Lower leg skin (tissue), 4 donors: Measurements from ENCODE around the gene LCA5. TPM values are rescaled to one million over a fixed set of nuclear protein-coding genes. Genes with fewer than 3 reads are reported as not detected.

ENCODE experiments used
- DNase-seq, 2 donors: peaks; one replicate each; pipeline ENCODE4 v3.0.0-alpha.2; 2019; ENCODE audit warnings: low spot score in 2 of 2
- H3K4me3 ChIP-seq: fragments of 200-600 bp; sonication (generic); 2 replicates; pipeline ENCODE4 v1.5.1; 2017; ENCODE audit warnings: mild to moderate bottlenecking, low read depth; ENCODE audit not compliant: poor library complexity, severe bottlenecking
- POLR2A ChIP-seq, 2 donors: fragments of 450-650 bp; IDR thresholded peaks; one replicate each; pipeline ENCODE4 v1.6.1; 2016 to 2017; ENCODE audit warnings: antibody characterized with exemption in 2 of 2, mild to moderate bottlenecking in 1 of 2, moderate library complexity in 1 of 2
- WGBS, 2 donors: methylation state at CpG; one replicate each; pipeline ENCODE4 v1.1.5; 2018; 5-methylcytosine and 5-hydroxymethylcytosine counted together
- intact Hi-C: fragments of 100-400 bp; cut with DNase I; formaldehyde crosslinking; loops from one replicate; pipeline ENCODE4 v1.15.0; 2023; ENCODE audit warnings: low total_unique reads
- total RNA-seq, 4 donors: library from RNA; depleted of rRNA; stranded (reverse); fragments of >200 nt; gene quantifications; one replicate each; pipeline ENCODE4 v1.1.0, GENCODE V29; 2016
- TF ChIP-seq, protein P1 (sequence below), 3 donors: fragments of 450-650 bp; IDR thresholded peaks; one replicate each; pipeline ENCODE4 v1.5.1; 2016; ENCODE audit warnings: antibody characterized with exemption in 3 of 3, mild to moderate bottlenecking in 3 of 3, moderate library complexity in 2 of 3

The LCA5 gene
- total RNA-seq, 4 donors from 2014 or later = 1.8 to 2.8 (median 2.2) TPM

DNA sequence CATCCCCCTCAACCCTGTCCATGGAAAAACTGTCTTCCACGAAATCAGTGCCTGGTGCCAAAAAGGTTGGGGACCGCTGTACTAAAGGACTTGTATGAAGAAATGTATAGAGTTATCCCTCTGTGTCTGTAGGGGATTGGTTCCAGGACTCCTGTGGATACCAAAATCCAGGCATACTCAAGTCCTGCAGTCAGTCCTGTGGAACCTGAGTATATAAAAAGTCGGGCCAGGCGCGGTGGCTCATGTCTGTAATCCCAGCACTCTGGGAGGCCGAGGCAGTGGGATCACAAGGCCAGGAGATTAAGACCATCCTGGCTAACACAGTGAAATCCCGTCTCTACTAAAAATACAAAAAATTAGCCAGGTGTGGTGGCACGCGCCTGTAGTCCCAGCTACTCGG lies 42.0 kb downstream of the LCA5 start:
- intact Hi-C loops = no loop called here
- WGBS, 2 donors = 93 to 95% methylated on average over 10 of the region's 10 CpGs
- TF ChIP-seq, protein P1, sequence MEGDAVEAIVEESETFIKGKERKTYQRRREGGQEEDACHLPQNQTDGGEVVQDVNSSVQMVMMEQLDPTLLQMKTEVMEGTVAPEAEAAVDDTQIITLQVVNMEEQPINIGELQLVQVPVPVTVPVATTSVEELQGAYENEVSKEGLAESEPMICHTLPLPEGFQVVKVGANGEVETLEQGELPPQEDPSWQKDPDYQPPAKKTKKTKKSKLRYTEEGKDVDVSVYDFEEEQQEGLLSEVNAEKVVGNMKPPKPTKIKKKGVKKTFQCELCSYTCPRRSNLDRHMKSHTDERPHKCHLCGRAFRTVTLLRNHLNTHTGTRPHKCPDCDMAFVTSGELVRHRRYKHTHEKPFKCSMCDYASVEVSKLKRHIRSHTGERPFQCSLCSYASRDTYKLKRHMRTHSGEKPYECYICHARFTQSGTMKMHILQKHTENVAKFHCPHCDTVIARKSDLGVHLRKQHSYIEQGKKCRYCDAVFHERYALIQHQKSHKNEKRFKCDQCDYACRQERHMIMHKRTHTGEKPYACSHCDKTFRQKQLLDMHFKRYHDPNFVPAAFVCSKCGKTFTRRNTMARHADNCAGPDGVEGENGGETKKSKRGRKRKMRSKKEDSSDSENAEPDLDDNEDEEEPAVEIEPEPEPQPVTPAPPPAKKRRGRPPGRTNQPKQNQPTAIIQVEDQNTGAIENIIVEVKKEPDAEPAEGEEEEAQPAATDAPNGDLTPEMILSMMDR (IDR thresholded peaks at IDR 0.05) = no peak
- no peak for TF ChIP-seq POLR2A (IDR thresholded peaks at IDR 0.05)
- DNase-seq = no peak
- no peak overlapping the region for H3K4me3 ChIP-seq

DNA sequence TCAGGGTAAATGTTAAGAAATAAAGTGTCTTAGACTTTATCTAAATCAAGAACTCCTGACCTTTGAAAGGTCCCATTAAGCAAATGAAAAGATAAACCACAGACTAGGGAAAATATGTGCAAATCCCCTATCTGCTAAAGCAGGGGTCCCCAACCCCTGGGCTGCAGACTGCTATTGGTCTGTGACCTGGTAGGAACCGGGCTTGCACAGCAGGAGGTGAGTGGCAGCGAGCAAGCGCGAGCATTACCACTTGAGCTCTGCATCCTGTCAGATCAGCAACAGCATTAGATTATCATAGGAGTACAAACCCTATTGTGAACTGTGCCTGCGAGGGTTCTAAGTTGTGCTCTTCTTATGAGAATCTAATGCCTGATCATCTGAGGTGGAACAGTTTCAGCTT lies 42.4 kb downstream of the LCA5 start:
- TF ChIP-seq, protein P1 (IDR thresholded peaks at IDR 0.05) = no peak
- TF ChIP-seq POLR2A (IDR thresholded peaks at IDR 0.05) = no peak
- DNase-seq = no peak
- WGBS, 2 donors = 84 to 86% methylated on average over 5 of the region's 5 CpGs
- no peak overlapping the region for H3K4me3 ChIP-seq
- intact Hi-C loops = no loop called here

DNA sequence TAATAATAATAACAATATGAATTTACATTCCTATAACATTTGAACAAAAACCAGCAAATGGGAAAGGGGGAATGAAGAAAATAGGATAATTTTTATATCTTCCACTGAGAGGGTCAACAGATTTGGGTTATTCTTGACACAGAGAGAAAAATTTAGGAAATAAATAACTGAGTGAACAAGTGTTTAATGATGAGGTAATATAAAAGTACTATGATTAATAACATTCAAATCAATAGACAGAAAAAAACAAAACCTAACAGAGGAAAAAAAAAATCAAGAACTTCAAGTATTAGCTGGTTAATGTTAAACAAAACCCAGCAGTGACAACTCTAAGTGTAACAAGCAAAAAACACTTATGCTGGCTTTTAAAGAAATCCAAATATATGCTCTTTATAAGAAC lies 66.5 kb downstream of the LCA5 start:
- no peak for TF ChIP-seq POLR2A (IDR thresholded peaks at IDR 0.05)
- TF ChIP-seq, protein P1 (IDR thresholded peaks at IDR 0.05) = no peak
- H3K4me3 ChIP-seq = no peak overlapping the region
- DNase-seq = no peak
- intact Hi-C loops = no loop called here

DNA sequence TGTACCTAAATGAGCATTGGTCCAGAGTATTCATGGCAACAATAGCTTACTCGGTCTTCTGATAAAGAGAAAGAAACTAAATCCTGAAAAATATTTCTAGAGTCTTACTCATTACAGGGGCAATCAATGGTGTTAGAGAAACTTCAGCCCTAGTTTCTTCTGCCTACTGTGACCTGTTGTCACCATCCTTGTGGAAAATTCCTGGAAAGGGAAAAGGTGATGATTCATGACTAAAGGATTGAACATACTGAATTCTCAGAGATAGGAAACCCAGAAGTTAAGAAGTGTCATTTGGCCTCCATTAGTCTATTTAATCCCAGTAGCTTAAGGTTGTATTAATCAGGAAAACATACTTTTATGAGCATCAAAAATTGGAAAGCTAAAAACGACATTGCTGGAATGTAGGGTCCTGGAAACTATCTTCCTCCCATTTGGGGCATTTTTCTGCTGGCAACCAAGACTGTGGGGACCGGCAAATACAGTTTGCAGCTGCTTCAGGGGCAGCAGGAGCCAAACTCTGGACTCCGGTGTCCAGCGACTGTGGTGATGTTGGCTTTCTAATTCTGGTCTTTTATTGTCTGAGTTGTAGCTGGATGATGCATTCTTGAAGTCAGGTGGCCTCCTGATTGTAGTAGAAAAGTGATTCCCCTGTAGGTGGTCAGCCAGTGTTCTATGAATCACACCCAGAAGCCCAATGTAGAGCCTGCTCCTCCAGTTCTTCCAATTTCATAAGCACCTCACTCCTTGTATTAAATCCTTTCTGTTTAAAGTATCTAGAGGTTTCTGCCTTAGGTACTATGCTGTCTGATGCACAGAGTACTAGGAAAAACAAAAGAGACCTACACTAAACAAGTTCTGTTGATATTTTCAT lies 67.6 kb downstream of the LCA5 start:
- no peak for DNase-seq
- 69% methylated on average over 5 of the region's 5 CpGs for WGBS, 2 donors
- intact Hi-C loops = no loop called here
- TF ChIP-seq POLR2A (IDR thresholded peaks at IDR 0.05) = no peak
- TF ChIP-seq, protein P1 (IDR thresholded peaks at IDR 0.05) = no peak
- no peak overlapping the region for H3K4me3 ChIP-seq

DNA sequence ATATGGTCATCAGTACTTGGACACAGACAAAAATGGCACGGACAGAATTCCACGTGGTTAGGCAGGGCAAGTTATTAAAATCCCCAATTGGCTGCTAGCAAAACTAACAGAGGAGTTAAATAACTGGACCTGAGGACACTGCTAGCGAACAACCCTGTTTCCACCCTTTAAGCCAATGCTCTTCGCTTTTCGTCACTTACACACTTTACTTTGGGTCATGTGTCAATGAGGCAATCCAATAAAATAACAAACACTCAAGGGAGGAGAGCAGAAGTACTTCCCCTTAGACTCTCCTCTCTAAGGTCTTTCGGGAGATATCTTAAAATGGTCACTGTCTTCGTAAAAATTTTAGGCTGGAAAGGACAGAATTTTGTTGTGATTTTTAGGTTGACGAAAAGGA lies 68.6 kb downstream of the LCA5 start:
- intact Hi-C loops = no loop called here
- TF ChIP-seq, protein P1 (IDR thresholded peaks at IDR 0.05) = no peak
- no peak for TF ChIP-seq POLR2A (IDR thresholded peaks at IDR 0.05)
- H3K4me3 ChIP-seq = no peak overlapping the region
- 85 to 89% methylated on average over 8 of the region's 8 CpGs for WGBS, 2 donors
- DNase-seq = no peak

DNA sequence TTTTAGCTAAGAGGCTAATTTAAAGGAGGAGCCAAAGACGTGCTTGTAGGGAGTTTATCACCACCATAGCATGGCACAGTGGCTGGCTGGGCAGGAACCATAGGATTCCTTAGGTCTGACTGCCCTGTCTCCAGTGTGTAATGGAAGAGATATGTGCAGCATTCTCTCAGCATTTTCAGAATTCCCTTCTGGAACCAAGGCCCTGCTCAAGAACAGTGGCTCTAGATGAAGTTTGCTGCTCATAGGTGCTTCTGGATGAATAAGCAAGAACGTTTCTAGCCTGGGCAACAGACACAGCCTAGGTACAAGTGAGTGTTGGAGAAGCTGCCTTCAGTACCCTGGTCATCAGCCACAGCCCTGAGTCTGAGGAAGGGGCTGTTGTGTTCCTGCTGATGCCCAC lies 69.1 kb downstream of the LCA5 start:
- WGBS, 2 donors = 40 to 47% methylated on average over 2 of the region's 2 CpGs
- TF ChIP-seq, protein P1 (IDR thresholded peaks at IDR 0.05) = no peak
- TF ChIP-seq POLR2A (IDR thresholded peaks at IDR 0.05) = no peak
- intact Hi-C loops = no loop called here
- no peak overlapping the region for H3K4me3 ChIP-seq
- no peak for DNase-seq
